ENCODE results near the gene SLC30A5. TPM values are rescaled to one million over a fixed set of nuclear protein-coding genes. Genes with fewer than 3 reads are reported as not detected.
"Not testable (repeated sequence)": the region's sequence is repeated elsewhere in the genome, so short reads cannot be mapped to it uniquely, and the experiment has no call there.

SLC30A5 gene
- total and polyA plus RNA-seq, 2 of the 13 experiments (the other 11 are each of a cell fraction or from before 2014, with no cell fraction given), result 46.0 to 53.6 TPM

DNA sequence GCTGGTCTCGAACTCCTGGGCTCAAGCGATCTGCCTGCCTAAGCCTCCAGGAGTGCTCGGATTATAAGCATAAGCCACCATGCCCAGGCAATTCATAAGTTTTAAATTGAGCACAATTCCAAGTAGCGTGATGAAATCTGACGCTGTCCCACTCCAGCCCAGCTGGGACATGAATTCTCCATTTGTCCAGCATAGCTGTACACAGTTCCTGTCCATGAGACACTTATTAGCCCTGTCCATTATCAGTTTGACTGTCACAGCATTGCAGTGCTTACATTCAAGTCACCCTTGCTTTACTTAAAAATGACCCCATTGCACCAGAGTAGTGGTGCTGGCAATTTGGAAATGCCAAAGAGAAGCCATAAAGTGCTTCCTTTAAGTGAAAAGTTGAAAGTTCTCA lies 7.6 kb upstream of the SLC30A5 start:
- no peaks in the 10 kb centered on the region for H3K79me2 ChIP-seq (ENCODE audit: insufficient read depth, low read length)
- intact Hi-C loops (cut with micrococcal nuclease; ENCODE audit: unreplicated experiment) (no loop called here), in situ Hi-C loops (cut with HindIII; ENCODE audit: extremely low pct_ligation_motif_present, low pct_unique_long_range_greater_than_20kb) (no loop called here)
- no peaks in the 10 kb centered on the region for H3K9me3 ChIP-seq (ENCODE audit: low read length)
- ChIA-PET POLR2A (no interaction called here), CTCF (ENCODE audit: low intra/inter-chr PET ratio, low total read pairs) (no interaction called here)
- no peak overlapping the region for H3K27ac ChIP-seq (ENCODE audit: extremely low read length, insufficient read depth, low read length)
- TF ChIP-seq PCBP2 (optimal IDR thresholded peaks at IDR 0.05; ENCODE audit: low read depth, low read length, poor library complexity, severe bottlenecking) (no peak), TCF12 (IDR thresholded peaks at IDR 0.05) (no peak), TCF12 (CRISPR knock-in tag; IDR thresholded peaks at IDR 0.05) (no peak), PRPF4 (IDR thresholded peaks at IDR 0.05; ENCODE audit: low read depth, low read length, poor library complexity, severe bottlenecking) (no peak), TBX3 (IDR thresholded peaks at IDR 0.05; ENCODE audit: borderline replicate concordance) (no peak)
- no peaks in the 10 kb centered on the region for H4K20me1 ChIP-seq (ENCODE audit: insufficient read depth, low read length)
- H3K9ac ChIP-seq (ENCODE audit: insufficient read depth, low read depth, low read length), result no peak overlapping the region
- no peak for ATAC-seq
- DNase-seq (ENCODE audit: low spot score), result no peak
- BruUV-seq (replicated peaks), result no TSS peak
- H3K4me2 ChIP-seq (ENCODE audit: low read depth, low read length), result no peak overlapping the region
- H3K36me3 ChIP-seq (replicated peaks in 1 of 2; ENCODE audit: control insufficient read depth in 1 of 2, insufficient read depth in 2 of 2, low read length in 2 of 2), result no peaks in the 10 kb centered on the region
- no peak for FAIRE-seq
- H2AFZ ChIP-seq (ENCODE audit: low read length), result no peak overlapping the region
- H3K27me3 ChIP-seq (ENCODE audit: control insufficient read depth in 1 of 2, insufficient read depth in 2 of 2, low read length in 2 of 2), result no peaks in the 10 kb centered on the region
- 74% methylated on average over 5 of the region's 5 CpGs for WGBS (ENCODE audit: low lambda C conversion rate)
- peaks cover 4% of the 10 kb centered on the region; the same call in 1 of the 2 replicates for H3K4me1 ChIP-seq (ENCODE audit: insufficient read depth, low read length)
- no peak overlapping the region for H3K4me3 ChIP-seq (replicated peaks in 1 of 3; ENCODE audit: insufficient read depth in 1 of 3, low read depth in 2 of 3, low read length in 3 of 3)

DNA sequence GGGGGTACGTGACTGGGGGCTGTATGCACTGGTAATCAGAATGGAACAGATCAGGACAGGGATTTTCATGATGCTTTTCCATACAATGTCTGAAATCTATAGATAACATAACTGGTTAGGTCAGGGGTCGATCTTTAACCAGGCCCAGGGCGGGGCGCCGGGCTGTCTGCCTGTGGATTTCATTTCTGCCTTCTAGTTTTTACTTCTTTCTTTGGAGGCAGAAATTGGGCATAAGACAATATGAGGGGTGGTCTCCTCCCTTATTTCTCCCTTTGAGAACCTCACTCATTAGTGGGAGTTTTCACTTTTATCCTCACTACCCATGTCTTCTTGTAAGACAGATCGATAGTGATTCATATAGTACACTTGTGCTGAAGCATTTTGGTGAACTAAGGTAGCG lies 5.8 kb upstream of the SLC30A5 start:
- POLR2A ChIA-PET; BruUV-seq (replicated peaks); in situ Hi-C loops (cut with HindIII; ENCODE audit: extremely low pct_ligation_motif_present, low pct_unique_long_range_greater_than_20kb); H4K20me1 ChIP-seq (ENCODE audit: insufficient read depth, low read length); H3K9me3 ChIP-seq (ENCODE audit: low read length); H3K36me3 ChIP-seq (replicated peaks in 1 of 2; ENCODE audit: control insufficient read depth in 1 of 2, insufficient read depth in 2 of 2, low read length in 2 of 2); CTCF ChIA-PET (ENCODE audit: low intra/inter-chr PET ratio, low total read pairs); H3K4me2 ChIP-seq (ENCODE audit: low read depth, low read length); DNase-seq (ENCODE audit: low spot score); ATAC-seq; FAIRE-seq; H3K9ac ChIP-seq (ENCODE audit: insufficient read depth, low read depth, low read length); intact Hi-C loops (cut with micrococcal nuclease; ENCODE audit: unreplicated experiment); H3K79me2 ChIP-seq (ENCODE audit: insufficient read depth, low read length); H3K4me3 ChIP-seq (replicated peaks in 1 of 3; ENCODE audit: insufficient read depth in 1 of 3, low read depth in 2 of 3, low read length in 3 of 3); H2AFZ ChIP-seq (ENCODE audit: low read length); H3K27me3 ChIP-seq (ENCODE audit: control insufficient read depth in 1 of 2, insufficient read depth in 2 of 2, low read length in 2 of 2); H3K27ac ChIP-seq (ENCODE audit: extremely low read length, insufficient read depth, low read length): not testable (repeated sequence)
- WGBS (ENCODE audit: low lambda C conversion rate), result 72% methylated on average over 7 of the region's 7 CpGs
- peaks cover 14% of the 10 kb centered on the region for H3K4me1 ChIP-seq (ENCODE audit: insufficient read depth, low read length)
